ENCODE results near the gene DNAH10. TPM values are rescaled to one million over a fixed set of nuclear protein-coding genes. Genes with fewer than 3 reads are reported as not detected.
A peak's percentile ranks its signal among the peaks of the same experiment; 100 is the strongest.

Gene DNAH10
- total and polyA plus RNA-seq, 2 of the 13 experiments (the other 11 are each of a cell fraction or from before 2014, with no cell fraction given): 0.01 to 0.02 TPM

GRCh38 chr12:123713398-123713797, 48.7 kb upstream of the DNAH10 start:
- intact Hi-C loops (cut with micrococcal nuclease; ENCODE audit: unreplicated experiment): loop anchor here (10.0 kb wide), 1 partner anchor 271 kb away; no protein-coding TSS in a partner anchor
- POLR2A ChIA-PET: interaction anchor here (1.6 to 1.9 kb wide), 2 partner anchors 7 to 42 kb away, joined by 6 read pairs; partner anchors contain the start of gene TCTN2
- no peaks in the 10 kb centered on the region for H4K20me1 ChIP-seq (ENCODE audit: insufficient read depth, low read length)
- 30% methylated on average over 6 of the region's 6 CpGs for WGBS (ENCODE audit: low lambda C conversion rate)
- peak overlapping the region; percentile 88 to 96 (median 94) for H3K4me3 ChIP-seq (replicated peaks in 1 of 3; ENCODE audit: insufficient read depth in 1 of 3, low read depth in 2 of 3, low read length in 3 of 3)
- H3K4me1 ChIP-seq (ENCODE audit: insufficient read depth, low read length): peaks cover 25% of the 10 kb centered on the region
- no peak overlapping the region for H2AFZ ChIP-seq (ENCODE audit: low read length)
- TSS peak; percentile 70 for BruUV-seq (replicated peaks)
- CTCF ChIA-PET (ENCODE audit: low intra/inter-chr PET ratio, low total read pairs): no interaction called here
- H3K27ac ChIP-seq (ENCODE audit: extremely low read length, insufficient read depth, low read length): peak overlapping the region; percentile 49
- H3K27me3 ChIP-seq (ENCODE audit: control insufficient read depth in 1 of 2, insufficient read depth in 2 of 2, low read length in 2 of 2): no peaks in the 10 kb centered on the region
- in situ Hi-C loops (cut with HindIII; ENCODE audit: extremely low pct_ligation_motif_present, low pct_unique_long_range_greater_than_20kb): no loop called here
- peak overlapping the region; percentile 84 for H3K4me2 ChIP-seq (ENCODE audit: low read depth, low read length)
- H3K36me3 ChIP-seq (replicated peaks in 1 of 2; ENCODE audit: control insufficient read depth in 1 of 2, insufficient read depth in 2 of 2, low read length in 2 of 2): no peaks in the 10 kb centered on the region
- H3K9me3 ChIP-seq (ENCODE audit: low read length): no peaks in the 10 kb centered on the region
- DNase-seq (ENCODE audit: low spot score): peak; percentile 16
- H3K79me2 ChIP-seq (ENCODE audit: insufficient read depth, low read length): peaks cover 17% of the 10 kb centered on the region
- no peak for TF ChIP-seq SOX6 (IDR thresholded peaks at IDR 0.05)
- TF ChIP-seq SOX6 (CRISPR knock-in tag; IDR thresholded peaks at IDR 0.05): no peak
- TF ChIP-seq NR2F2 (IDR thresholded peaks at IDR 0.05; ENCODE audit: borderline replicate concordance, low read depth): no peak
- TF ChIP-seq BCL6 (CRISPR knock-in tag; IDR thresholded peaks at IDR 0.05): no peak
- no peak for TF ChIP-seq CSRNP2 (CRISPR knock-in tag; conservative IDR thresholded peaks at IDR 0.05; ENCODE audit: low read depth)
- TF ChIP-seq ZNF335 (CRISPR knock-in tag; IDR thresholded peaks at IDR 0.05): no peak
- TF ChIP-seq LBX2 (CRISPR knock-in tag; IDR thresholded peaks at IDR 0.05; ENCODE audit: borderline replicate concordance): no peak
- TF ChIP-seq ZNF773 (CRISPR knock-in tag; IDR thresholded peaks at IDR 0.05; ENCODE audit: borderline replicate concordance): no peak
- no peak for TF ChIP-seq ZFYVE20 (CRISPR knock-in tag; IDR thresholded peaks at IDR 0.05; ENCODE audit: borderline replicate concordance, low read depth)
- TF ChIP-seq ZNF432 (CRISPR knock-in tag; IDR thresholded peaks at IDR 0.05; ENCODE audit: borderline replicate concordance): no peak
- no peak for TF ChIP-seq CREB3 (CRISPR knock-in tag; IDR thresholded peaks at IDR 0.05)
- TF ChIP-seq ZSCAN5A (CRISPR knock-in tag; IDR thresholded peaks at IDR 0.05; ENCODE audit: borderline replicate concordance): no peak
- TF ChIP-seq MLLT10 (CRISPR knock-in tag; IDR thresholded peaks at IDR 0.05): no peak
- TF ChIP-seq ZNF18 (CRISPR knock-in tag; IDR thresholded peaks at IDR 0.05; ENCODE audit: insufficient replicate concordance): no peak
- no peak for TF ChIP-seq GRHL1 (CRISPR knock-in tag; conservative IDR thresholded peaks at IDR 0.05)
- FAIRE-seq: no peak
- no peak for ATAC-seq
- H3K9ac ChIP-seq (ENCODE audit: insufficient read depth, low read depth, low read length): peak overlapping the region; percentile 85
